Endodermal cell (in vitro differentiated cells): ENCODE data around the gene SLC5A2. TPM values are rescaled to one million over a fixed set of nuclear protein-coding genes. Genes with fewer than 3 reads are reported as not detected.
"Not testable (repeated sequence)": the region's sequence is repeated elsewhere in the genome, so short reads cannot be mapped to it uniquely, and the experiment has no call there.

Experiments used
- DNase-seq: peaks from one replicate; pipeline ENCODE4 v3.0.0-alpha.2; 2017
- H3K27ac ChIP-seq: 2 replicates; pipeline ENCODE4 v1.5.1; 2013; ENCODE audit warnings: mild to moderate bottlenecking, low read depth, low read length, moderate library complexity
- H3K27me3 ChIP-seq: 2 replicates; pipeline ENCODE4 v1.6.1; 2013; ENCODE audit warnings: mild to moderate bottlenecking, low read length, moderate library complexity; ENCODE audit not compliant: insufficient read depth, control insufficient read depth, poor library complexity, severe bottlenecking
- H3K36me3 ChIP-seq: 2 replicates; pipeline ENCODE4 v1.7.0; 2013; ENCODE audit warnings: mild to moderate bottlenecking, low read length, moderate library complexity; ENCODE audit not compliant: control insufficient read depth, insufficient read depth
- H3K4me1 ChIP-seq: one replicate; pipeline ENCODE4 v1.7.0; 2013; ENCODE audit warnings: low read length; ENCODE audit not compliant: control insufficient read depth, insufficient read depth
- H3K4me3 ChIP-seq: 2 replicates; pipeline ENCODE4 v1.5.1; 2013; ENCODE audit warnings: mild to moderate bottlenecking, low read length, moderate library complexity
- H3K9ac ChIP-seq: 2 replicates; pipeline ENCODE4 v1.6.1; 2013; ENCODE audit warnings: mild to moderate bottlenecking, low read length, moderate library complexity; ENCODE audit not compliant: poor library complexity, severe bottlenecking; ENCODE audit errors: extremely low read depth
- H3K9me3 ChIP-seq: 2 replicates; pipeline ENCODE4 v1.6.1; 2013; ENCODE audit warnings: mild to moderate bottlenecking, low read length, moderate library complexity; ENCODE audit not compliant: control insufficient read depth
- H3K27ac Mint-ChIP-seq: 2 replicates; pipeline ENCODE4 v1.8.0; 2020; ENCODE audit warnings: mixed read lengths
- H3K27me3 Mint-ChIP-seq: 2 replicates; pipeline ENCODE4 v1.8.0; 2021; ENCODE audit warnings: mild to moderate bottlenecking, mixed read lengths; ENCODE audit not compliant: insufficient read depth
- H3K36me3 Mint-ChIP-seq: 2 replicates; pipeline ENCODE4 v1.8.0; 2020; ENCODE audit warnings: low read depth, mixed read lengths
- H3K4me1 Mint-ChIP-seq: 2 replicates; pipeline ENCODE4 v1.8.0; 2020; ENCODE audit warnings: mixed read lengths
- H3K4me3 Mint-ChIP-seq: 2 replicates; pipeline ENCODE4 v1.8.0; 2020; ENCODE audit warnings: mild to moderate bottlenecking, moderate library complexity, mixed read lengths
- H3K9me3 Mint-ChIP-seq: 2 replicates; pipeline ENCODE4 v1.8.0; 2020; ENCODE audit warnings: mild to moderate bottlenecking, mixed read lengths
- WGBS, 2 experiments: methylation state at CpG; one replicate each; pipeline versions ENCODE4 v1.1.5 to v1.1.7; 2013; ENCODE audit warnings: missing lambda C conversion rate in 2 of 2, mixed read lengths in 1 of 2; ENCODE audit not compliant: insufficient coverage in 1 of 2, insufficient read length in 1 of 2; 5-methylcytosine and 5-hydroxymethylcytosine counted together
- total RNA-seq, 2 donors: library from RNA; stranded (reverse); fragmentation: NEBNext Ultra II Directional in 1 of 2; extraction: Animal tissue kit (Norgen Biotek cat#: 25700) in 1 of 2; gene quantifications; 2 replicates in 1 of 2; 3 replicates in 1 of 2; pipeline ENCODE4 v1.2.1, GENCODE V29; 2021
- TF ChIP-seq, protein P1 (sequence below): fragments of 200-600 bp; sonication (generic); conservative IDR thresholded peaks from 2 replicates; pipeline ENCODE4 v1.5.0; 2021; ENCODE audit warnings: antibody characterized with exemption, mild to moderate bottlenecking

SLC5A2 gene
- total RNA-seq, 2 donors from 2014 or later, result 0.22 to 0.24 TPM

DNA sequence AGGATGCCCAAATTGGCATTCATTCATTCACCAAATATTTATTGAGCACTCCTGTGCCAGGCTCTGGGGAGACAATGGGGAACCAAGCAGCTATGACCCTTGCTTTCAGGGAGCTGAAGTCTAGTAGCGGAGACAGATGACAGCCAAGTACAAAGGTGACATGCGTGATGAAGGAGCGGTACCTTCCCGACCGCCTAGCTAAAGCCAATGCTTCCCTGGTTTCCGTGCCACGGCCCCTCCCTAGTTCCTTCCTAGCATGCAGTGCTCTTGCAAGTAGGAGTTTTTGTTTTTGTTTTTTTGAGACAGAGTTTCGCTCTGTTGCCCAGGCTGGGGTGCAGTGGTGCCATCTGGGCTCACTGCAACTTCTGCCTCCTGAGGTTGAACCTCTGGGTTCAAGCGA, 3.2 kb upstream of the SLC5A2 start:
- 91 to 94% methylated on average over 8 to 9 of the region's 9 CpGs for WGBS, 2 experiments
- no peak for DNase-seq
- Histone ChIP-seq H3K36me3 (peaks cover 17% of the 10 kb centered on the region), H3K9ac (no peak overlapping the region), H3K27ac (no peak overlapping the region), H3K27me3 (peaks cover 9% of the 10 kb centered on the region), H3K4me3 (no peak overlapping the region), H3K9me3 (no peaks in the 10 kb centered on the region), H3K4me1 (no peaks in the 10 kb centered on the region)
- Mint-ChIP-seq H3K4me3 (no peak overlapping the region), H3K9me3 (no peaks in the 10 kb centered on the region), H3K27ac (no peak overlapping the region), H3K27me3 (peaks cover 82% of the 10 kb centered on the region), H3K36me3 (peaks cover 4% of the 10 kb centered on the region), H3K4me1 (peaks cover 17% of the 10 kb centered on the region)
- TF ChIP-seq, protein P1, sequence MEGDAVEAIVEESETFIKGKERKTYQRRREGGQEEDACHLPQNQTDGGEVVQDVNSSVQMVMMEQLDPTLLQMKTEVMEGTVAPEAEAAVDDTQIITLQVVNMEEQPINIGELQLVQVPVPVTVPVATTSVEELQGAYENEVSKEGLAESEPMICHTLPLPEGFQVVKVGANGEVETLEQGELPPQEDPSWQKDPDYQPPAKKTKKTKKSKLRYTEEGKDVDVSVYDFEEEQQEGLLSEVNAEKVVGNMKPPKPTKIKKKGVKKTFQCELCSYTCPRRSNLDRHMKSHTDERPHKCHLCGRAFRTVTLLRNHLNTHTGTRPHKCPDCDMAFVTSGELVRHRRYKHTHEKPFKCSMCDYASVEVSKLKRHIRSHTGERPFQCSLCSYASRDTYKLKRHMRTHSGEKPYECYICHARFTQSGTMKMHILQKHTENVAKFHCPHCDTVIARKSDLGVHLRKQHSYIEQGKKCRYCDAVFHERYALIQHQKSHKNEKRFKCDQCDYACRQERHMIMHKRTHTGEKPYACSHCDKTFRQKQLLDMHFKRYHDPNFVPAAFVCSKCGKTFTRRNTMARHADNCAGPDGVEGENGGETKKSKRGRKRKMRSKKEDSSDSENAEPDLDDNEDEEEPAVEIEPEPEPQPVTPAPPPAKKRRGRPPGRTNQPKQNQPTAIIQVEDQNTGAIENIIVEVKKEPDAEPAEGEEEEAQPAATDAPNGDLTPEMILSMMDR, result no peak

DNA sequence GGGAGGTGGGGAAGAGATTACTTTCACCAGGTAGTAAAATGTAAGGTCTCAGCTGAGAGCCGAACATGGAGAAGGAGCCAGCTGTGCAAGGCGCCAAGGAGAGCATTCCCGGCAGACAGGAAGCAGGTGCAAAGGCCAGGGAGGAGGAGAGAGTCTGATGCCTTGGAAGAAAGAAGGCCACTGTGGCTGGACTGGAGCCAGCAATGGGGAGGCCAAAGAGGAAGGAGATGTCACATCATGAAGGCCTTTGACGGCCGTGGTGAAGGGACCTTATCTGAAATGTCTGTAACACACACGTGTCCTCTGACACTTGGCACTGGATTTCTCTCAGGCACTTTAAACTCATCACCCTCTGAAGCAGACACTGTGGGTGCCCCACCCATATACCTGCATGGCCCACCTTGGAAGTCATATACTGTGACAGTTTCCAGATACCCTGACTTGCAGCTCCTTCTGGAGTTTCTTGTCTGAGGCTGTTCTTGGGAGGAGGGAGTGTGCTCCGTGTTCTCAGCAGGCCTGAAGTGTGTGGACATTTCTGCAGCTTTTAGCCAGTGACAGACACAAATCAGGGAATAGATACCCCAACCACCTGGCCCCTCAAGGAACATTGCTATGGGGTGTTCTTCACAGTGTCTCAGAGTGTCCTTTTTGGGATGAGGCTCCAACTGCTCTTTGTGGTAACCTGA, 1.9 kb upstream of the SLC5A2 start:
- no peak overlapping the region for H3K9ac ChIP-seq
- Mint-ChIP-seq H3K27me3 (peaks cover 82% of the 10 kb centered on the region), H3K4me1 (peaks cover 22% of the 10 kb centered on the region), H3K36me3 (no peaks in the 10 kb centered on the region), H3K4me3 (no peak overlapping the region), H3K9me3 (no peaks in the 10 kb centered on the region), H3K27ac (no peak overlapping the region)
- no peak overlapping the region for H3K27ac ChIP-seq
- H3K9me3 ChIP-seq, result no peaks in the 10 kb centered on the region
- H3K36me3 ChIP-seq, result peaks cover 10% of the 10 kb centered on the region
- H3K4me3 ChIP-seq, result no peak overlapping the region
- H3K27me3 ChIP-seq, result peaks cover 22% of the 10 kb centered on the region
- DNase-seq, result no peak
- 90 to 91% methylated on average over 6 to 7 of the region's 7 CpGs for WGBS, 2 experiments
- TF ChIP-seq, protein P1, result no peak
- no peaks in the 10 kb centered on the region for H3K4me1 ChIP-seq

DNA sequence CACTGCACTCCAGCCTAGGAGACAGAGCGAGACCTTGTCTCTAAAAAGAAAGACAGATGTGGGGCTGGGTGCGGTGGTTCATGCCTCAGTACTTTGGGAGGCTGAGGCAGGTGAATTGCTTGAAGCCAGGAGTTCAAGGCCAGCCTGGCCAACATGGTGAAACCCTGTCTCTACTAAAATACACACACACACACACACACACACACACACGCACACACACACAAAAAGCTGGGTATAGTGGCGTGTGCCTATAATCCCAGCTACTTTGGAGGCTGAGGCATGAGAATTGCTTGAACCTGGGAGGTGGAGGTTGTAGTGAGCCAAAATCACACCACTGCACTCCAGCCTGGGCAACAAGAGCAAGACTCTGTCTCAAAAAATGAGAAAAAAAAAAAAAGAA, 1.1 kb downstream of the SLC5A2 start:
- Mint-ChIP-seq H3K4me1 (peaks cover 11% of the 10 kb centered on the region), H3K27me3 (peaks cover 91% of the 10 kb centered on the region)
- not testable (repeated sequence) for DNase-seq, H3K36me3 Mint-ChIP-seq, H3K4me3 ChIP-seq, H3K4me3 Mint-ChIP-seq, H3K9ac ChIP-seq, H3K27ac Mint-ChIP-seq, H3K9me3 Mint-ChIP-seq, H3K36me3 ChIP-seq, H3K4me1 ChIP-seq, H3K9me3 ChIP-seq, H3K27ac ChIP-seq
- peaks cover 52% of the 10 kb centered on the region for H3K27me3 ChIP-seq
- WGBS, 2 experiments, result 96 to 100% methylated on average over 1 to 3 of the region's 4 CpGs
